Activated naive CD8-positive, alpha-beta T cell treated with anti-CD3 and anti-CD28 coated beads, Interleukin-2, amount 50 U/mL, for 24 hours (primary cell): ENCODE measurements around the gene EIF4G1.
"Not testable (repeated sequence)": the region's sequence is repeated elsewhere in the genome, so short reads cannot be mapped to it uniquely, and the experiment has no call there.

Experiments used
- ATAC-seq: fragments of 150-1000 bp; cut with Tn5 transposase; one replicate; pipeline ENCODE4 v1.10.0; 2021
- DNase-seq: peaks from one replicate; pipeline ENCODE4 v3.0.0; 2021
- H3K27ac Mint-ChIP-seq: one replicate; pipeline ENCODE4 v1.8.0; 2021; ENCODE audit warnings: mild to moderate bottlenecking, mixed read lengths
- H3K27me3 Mint-ChIP-seq: one replicate; pipeline ENCODE4 v1.8.0; 2021; ENCODE audit warnings: mixed read lengths
- H3K36me3 Mint-ChIP-seq: one replicate; pipeline ENCODE4 v1.8.0; 2021; ENCODE audit warnings: low read depth, mixed read lengths
- H3K4me1 Mint-ChIP-seq: one replicate; pipeline ENCODE4 v1.8.0; 2021; ENCODE audit warnings: mixed read lengths
- H3K4me3 Mint-ChIP-seq: one replicate; pipeline ENCODE4 v1.8.0; 2021; ENCODE audit warnings: mild to moderate bottlenecking, moderate library complexity, mixed read lengths
- H3K9me3 Mint-ChIP-seq: one replicate; pipeline ENCODE4 v1.8.0; 2021; ENCODE audit warnings: mixed read lengths

Gene EIF4G1

DNA sequence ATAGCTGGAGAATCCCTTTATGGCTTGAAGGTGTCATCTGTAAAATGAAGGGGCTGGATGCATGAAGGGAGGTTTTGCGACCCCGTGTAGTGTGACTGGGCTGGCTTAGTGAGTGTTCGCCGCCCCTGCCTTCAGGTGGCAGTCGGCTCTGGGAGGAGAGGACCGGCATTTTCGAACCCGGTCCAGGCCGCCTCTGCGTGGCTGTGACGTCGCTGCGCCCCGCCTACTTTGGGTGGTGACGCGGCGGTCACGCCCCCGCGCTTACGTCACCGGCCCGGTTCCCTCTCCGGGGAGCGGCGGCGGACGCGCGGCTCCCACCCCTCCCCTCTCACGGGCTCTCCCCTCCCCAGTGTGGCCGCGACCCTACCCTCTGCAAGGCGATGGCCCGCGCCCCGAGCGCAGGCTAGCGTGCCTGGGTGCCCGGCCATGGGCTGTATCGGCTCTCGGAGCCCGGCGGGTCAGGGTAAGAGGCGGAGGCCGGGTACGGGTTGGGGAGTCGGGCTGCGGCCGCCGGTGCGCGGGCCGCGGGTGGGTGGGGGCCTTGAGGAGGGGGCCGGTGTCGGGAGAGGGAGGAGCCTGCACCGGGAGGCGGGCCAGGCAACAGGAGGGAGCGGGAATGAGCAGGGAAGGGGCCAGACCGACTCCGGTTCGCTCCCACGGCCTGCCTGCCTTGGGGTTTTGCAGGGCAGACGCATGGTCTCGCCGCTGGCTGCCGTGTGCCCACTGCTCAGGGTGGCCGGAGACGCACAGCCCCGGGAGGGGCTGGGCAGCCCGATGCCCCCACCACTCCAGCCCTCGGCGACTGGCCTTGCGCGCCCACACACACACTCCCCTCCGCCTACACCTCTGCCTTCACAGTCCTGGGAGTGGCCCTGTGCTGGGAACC lies 21.5 kb downstream of the EIF4G1 start:
- H3K4me1 Mint-ChIP-seq: peaks cover 63% of the 10 kb centered on the region
- peaks cover 43% of the 10 kb centered on the region for H3K36me3 Mint-ChIP-seq
- peak overlapping the region; percentile 96 for H3K27ac Mint-ChIP-seq
- DNase-seq: peak; percentile 92
- H3K27me3 Mint-ChIP-seq: no peaks in the 10 kb centered on the region
- H3K9me3 Mint-ChIP-seq: no peaks in the 10 kb centered on the region
- peak; percentile 37 for ATAC-seq
- peak overlapping the region; percentile 81 for H3K4me3 Mint-ChIP-seq

DNA sequence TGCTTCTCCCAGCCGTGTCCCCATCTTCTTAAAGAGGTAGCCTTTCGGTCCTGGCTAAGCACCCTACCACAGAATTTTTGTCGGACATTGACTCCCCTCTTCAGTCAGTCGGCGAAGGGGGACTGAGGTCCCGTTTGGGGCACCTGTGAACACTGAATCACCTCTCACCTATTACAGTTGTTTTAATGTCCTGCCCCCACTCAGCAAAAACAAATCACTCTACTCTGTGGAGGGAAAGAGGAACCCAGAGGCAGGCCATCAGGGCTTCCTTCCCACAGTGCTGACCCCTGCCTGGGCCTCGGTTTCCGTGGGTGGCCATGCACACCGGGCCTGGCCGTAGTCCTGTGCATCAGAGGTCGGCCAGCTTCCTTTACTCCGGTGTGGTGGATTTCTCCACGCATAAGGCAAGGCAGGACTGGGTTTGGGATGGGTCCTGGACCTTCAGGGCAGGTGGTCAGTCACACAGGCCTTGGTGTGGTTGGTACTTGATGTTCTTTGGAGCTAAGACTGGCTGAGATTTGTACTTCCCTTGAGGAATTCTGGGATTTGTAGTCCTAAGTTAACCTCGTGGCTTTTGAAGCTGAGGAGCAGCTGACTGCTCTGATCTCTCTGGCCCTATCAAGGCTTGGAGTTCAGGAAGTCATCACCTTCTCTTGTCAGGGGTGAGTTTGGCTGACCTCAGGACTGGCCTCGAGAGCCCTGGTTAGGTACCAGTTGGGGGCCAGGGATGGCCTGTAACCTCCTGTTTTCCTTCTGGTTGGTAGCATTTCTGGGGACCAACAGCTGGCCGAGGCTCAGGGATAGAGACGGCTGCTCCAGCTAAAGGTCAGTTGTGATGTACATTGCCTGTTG lies 22.4 kb downstream of the EIF4G1 start:
- no peak for ATAC-seq
- H3K36me3 Mint-ChIP-seq: peaks cover 36% of the 10 kb centered on the region

DNA sequence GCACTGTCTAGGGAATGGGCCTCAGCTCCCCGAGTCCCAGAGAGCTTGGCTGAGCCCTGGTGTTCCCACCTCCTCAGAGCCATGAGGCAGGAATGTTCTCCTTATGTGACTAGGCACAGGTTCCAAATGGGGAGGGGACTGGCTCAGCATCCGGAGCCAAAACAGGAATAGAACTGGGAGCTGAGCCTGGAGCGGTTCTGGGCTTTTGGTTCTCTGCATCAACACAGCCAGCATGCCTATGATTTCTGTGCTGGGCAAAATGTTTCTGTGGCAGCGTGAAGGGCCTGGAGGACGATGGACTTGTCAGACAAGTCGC lies 23.0 kb downstream of the EIF4G1 start, which contains the start of gene FAM131A:
FAM131A (plus strand) TSS at position 202 of the 316 bp plus-strand sequence; CDS start at position 233, 31 bp downstream.
- no peaks in the 10 kb centered on the region for H3K9me3 Mint-ChIP-seq
- peaks cover 32% of the 10 kb centered on the region for H3K36me3 Mint-ChIP-seq
- H3K4me1 Mint-ChIP-seq: peaks cover 50% of the 10 kb centered on the region
- no peak for DNase-seq
- peak within 1 kb of the TSS; percentile 81 for H3K4me3 Mint-ChIP-seq
- no peaks in the 10 kb centered on the region for H3K27me3 Mint-ChIP-seq
- H3K27ac Mint-ChIP-seq: peak within 1 kb of the TSS; percentile 80
- ATAC-seq: no peak

More for the DNA sequence above, 22.4 kb downstream of the EIF4G1 start:
- Mint-ChIP-seq H3K4me3 (peak overlapping the region; percentile 81), H3K27me3 (no peaks in the 10 kb centered on the region), H3K4me1 (peaks cover 56% of the 10 kb centered on the region), H3K9me3 (no peaks in the 10 kb centered on the region), H3K27ac (peak overlapping the region; percentile 80)
- no peak for DNase-seq

DNA sequence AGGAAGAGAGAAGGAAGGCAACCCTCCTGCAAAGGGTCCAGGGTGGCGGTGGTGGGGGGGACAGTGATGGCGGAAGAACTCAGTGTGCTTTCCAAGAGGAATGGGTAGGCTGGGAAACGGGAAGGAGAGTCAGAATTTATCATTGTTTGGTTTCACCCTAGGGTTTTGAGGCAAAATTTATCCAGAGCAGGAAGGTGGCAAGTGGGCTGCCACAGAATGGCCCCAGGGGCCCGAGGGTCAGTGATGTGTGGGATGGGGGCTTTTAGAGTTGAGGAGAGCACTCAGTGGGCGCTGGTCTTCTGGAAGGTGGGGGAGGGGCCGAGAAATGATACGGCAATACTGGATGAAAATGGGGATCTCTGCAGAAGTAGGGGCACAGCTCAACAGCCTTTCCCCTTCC lies 23.6 kb downstream of the EIF4G1 start:
- H3K27me3 Mint-ChIP-seq: no peaks in the 10 kb centered on the region
- H3K4me1 Mint-ChIP-seq: peaks cover 44% of the 10 kb centered on the region
- ATAC-seq (no peak), DNase-seq (no peak)
- H3K9me3 Mint-ChIP-seq: no peaks in the 10 kb centered on the region
- H3K4me3 Mint-ChIP-seq: no peak overlapping the region
- peaks cover 25% of the 10 kb centered on the region for H3K36me3 Mint-ChIP-seq
- peak overlapping the region; percentile 7 for H3K27ac Mint-ChIP-seq

DNA sequence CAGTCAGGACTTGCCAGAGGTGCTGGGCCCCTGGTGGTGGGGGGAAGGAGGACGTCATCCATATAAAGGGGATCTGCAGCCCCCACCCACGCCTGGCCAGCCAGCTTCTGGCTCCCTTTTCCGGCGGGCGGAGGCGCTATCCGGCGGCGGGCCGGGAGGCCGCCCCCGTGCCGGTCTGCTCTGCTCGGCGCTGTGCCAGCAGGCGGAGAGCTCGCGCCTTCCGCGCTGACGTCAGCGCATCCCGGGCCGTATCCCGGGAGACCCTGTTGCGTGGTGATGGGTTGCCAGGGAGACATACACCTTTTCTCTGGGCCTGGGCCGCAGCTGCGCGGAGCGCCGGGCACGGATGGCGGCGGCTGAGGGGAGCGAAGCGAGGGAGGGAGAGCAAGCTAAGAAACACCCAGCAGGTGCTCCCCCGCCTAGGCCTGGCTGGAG lies 24.1 kb downstream of the EIF4G1 start:
- Mint-ChIP-seq H3K4me3 (no peak overlapping the region), H3K4me1 (peaks cover 38% of the 10 kb centered on the region), H3K36me3 (peaks cover 20% of the 10 kb centered on the region), H3K27me3 (no peaks in the 10 kb centered on the region), H3K27ac (no peak overlapping the region), H3K9me3 (no peaks in the 10 kb centered on the region)
- DNase-seq (no peak), ATAC-seq (no peak)

DNA sequence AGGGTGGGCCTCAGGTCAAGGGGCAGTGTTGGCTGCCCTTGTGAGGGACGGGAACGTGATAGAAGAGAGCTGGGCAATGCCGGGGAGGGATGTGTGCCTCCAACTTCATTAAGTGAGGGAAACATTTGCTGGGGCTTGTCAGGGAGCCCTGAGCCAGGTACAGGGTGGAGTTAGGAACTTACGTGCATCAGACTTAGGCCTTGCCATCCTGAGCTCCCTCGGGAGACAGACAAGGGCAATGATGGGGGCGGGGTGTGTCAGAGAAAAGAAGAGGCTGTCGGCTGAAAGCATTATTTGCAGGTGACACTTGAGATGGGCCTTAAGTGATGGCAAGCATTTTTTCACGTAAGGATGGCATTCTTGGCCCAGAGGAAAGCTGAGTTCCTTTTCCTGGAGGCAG lies 24.6 kb downstream of the EIF4G1 start:
- Mint-ChIP-seq H3K27me3 (no peaks in the 10 kb centered on the region), H3K9me3 (no peaks in the 10 kb centered on the region), H3K27ac (no peak overlapping the region), H3K36me3 (peaks cover 15% of the 10 kb centered on the region), H3K4me1 (peaks cover 33% of the 10 kb centered on the region), H3K4me3 (no peak overlapping the region)
- DNase-seq (no peak), ATAC-seq (no peak)

DNA sequence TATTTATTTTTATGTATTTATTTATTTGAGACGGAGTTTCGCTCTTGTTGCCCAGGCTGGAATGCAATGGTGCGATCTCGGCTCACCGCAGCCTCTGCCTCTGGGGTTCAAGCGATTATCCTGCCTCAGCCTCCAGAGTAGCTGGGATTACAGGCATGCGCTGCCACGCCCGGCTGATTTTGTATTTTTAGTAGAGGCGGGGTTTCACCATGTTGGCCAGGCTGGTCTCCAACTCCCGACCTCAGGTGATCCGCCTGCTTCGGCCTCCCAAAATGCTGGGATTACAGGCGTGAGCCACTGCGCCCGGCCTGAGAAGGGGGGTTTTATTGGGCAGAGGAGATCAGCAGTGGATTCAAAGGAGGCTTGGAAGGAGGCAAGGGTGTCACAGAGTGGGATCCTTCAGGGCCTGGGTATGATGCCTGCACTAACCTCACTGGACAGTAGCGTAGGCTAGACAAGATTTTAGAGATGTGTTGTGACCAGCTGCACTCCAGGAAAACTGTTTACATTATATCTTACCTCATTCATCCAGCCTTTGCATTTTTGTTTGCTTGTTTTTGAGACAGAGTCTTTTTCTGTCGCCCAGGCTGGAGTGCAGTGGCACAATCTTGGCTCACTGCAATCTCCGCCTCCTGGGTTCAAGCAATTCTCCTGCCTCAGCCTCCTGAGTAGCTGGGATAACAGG lies 25.2 kb downstream of the EIF4G1 start:
- not testable (repeated sequence) for H3K27me3 Mint-ChIP-seq, H3K4me3 Mint-ChIP-seq, H3K27ac Mint-ChIP-seq, ATAC-seq, DNase-seq, H3K9me3 Mint-ChIP-seq
- peaks cover 11% of the 10 kb centered on the region for H3K36me3 Mint-ChIP-seq
- peaks cover 28% of the 10 kb centered on the region for H3K4me1 Mint-ChIP-seq

DNA sequence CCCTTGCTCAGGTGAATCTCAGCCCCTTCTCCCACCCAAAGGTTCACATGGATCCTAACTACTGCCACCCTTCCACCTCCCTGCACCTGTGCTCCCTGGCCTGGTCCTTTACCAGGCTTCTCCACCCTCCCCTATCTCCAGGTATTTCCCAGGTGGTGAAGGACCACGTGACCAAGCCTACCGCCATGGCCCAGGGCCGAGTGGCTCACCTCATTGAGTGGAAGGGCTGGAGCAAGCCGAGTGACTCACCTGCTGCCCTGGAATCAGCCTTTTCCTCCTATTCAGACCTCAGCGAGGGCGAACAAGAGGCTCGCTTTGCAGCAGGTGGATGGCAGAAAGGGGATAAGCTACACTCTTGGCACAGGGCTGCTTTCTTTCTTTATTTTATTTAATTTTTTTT lies 27.5 kb downstream of the EIF4G1 start:
- ATAC-seq (no peak), DNase-seq (no peak)
- Mint-ChIP-seq H3K27me3 (no peaks in the 10 kb centered on the region), H3K27ac (no peak overlapping the region), H3K9me3 (no peaks in the 10 kb centered on the region), H3K4me1 (peaks cover 12% of the 10 kb centered on the region), H3K36me3 (peaks cover 5% of the 10 kb centered on the region), H3K4me3 (no peak overlapping the region)

DNA sequence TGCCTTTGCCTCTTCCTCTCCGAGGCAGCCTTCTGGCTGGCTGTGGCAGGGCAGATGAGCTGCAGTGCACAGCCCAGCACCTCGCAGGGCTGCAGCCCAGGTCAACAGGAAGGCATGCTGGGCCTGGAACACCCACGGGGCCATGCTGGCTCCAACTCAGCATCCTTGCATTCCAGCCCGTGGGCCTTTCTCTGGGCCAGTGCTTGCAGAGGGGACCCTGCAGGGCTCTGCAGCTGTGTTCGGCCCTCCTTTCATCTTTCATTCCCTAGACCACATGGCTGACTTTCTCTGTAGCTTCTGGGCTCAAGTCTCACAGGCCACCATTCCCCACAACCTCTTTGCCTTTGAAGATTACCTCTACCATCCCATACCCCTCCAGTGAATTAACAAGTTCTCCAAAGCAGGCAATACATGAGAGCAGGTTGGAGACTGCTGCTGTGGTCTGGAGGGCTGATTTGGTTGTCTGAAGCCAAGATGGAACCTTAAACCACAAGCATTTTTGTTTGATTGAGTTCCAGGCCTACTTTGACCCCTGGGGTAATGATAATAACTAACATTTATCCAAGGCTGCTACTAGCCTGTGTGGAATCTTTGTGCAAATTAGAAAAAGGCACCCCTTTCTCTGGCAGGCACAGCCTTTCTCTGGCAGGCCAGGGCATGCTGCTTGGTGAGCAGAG lies 28.9 kb downstream of the EIF4G1 start:
- H3K27ac Mint-ChIP-seq: no peak overlapping the region
- H3K9me3 Mint-ChIP-seq: no peaks in the 10 kb centered on the region
- no peaks in the 10 kb centered on the region for H3K36me3 Mint-ChIP-seq
- no peaks in the 10 kb centered on the region for H3K4me1 Mint-ChIP-seq
- no peak overlapping the region for H3K4me3 Mint-ChIP-seq
- DNase-seq: no peak
- no peak for ATAC-seq
- H3K27me3 Mint-ChIP-seq: no peaks in the 10 kb centered on the region

DNA sequence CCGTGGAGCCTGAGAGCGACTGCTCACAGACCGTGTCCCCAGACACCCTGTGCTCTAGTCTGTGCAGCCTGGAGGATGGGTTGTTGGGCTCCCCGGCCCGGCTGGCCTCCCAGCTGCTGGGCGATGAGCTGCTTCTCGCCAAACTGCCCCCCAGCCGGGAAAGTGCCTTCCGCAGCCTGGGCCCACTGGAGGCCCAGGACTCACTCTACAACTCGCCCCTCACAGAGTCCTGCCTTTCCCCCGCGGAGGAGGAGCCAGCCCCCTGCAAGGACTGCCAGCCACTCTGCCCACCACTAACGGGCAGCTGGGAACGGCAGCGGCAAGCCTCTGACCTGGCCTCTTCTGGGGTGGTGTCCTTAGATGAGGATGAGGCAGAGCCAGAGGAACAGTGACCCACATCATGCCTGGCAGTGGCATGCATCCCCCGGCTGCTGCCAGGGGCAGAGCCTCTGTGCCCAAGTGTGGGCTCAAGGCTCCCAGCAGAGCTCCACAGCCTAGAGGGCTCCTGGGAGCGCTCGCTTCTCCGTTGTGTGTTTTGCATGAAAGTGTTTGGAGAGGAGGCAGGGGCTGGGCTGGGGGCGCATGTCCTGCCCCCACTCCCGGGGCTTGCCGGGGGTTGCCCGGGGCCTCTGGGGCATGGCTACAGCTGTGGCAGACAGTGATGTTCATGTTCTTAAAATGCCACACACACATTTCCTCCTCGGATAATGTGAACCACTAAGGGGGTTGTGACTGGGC lies 30.3 kb downstream of the EIF4G1 start:
- Mint-ChIP-seq H3K27ac (no peak overlapping the region), H3K9me3 (no peaks in the 10 kb centered on the region), H3K4me1 (no peaks in the 10 kb centered on the region), H3K4me3 (no peak overlapping the region), H3K36me3 (no peaks in the 10 kb centered on the region), H3K27me3 (no peaks in the 10 kb centered on the region)
- ATAC-seq (no peak), DNase-seq (no peak)

DNA sequence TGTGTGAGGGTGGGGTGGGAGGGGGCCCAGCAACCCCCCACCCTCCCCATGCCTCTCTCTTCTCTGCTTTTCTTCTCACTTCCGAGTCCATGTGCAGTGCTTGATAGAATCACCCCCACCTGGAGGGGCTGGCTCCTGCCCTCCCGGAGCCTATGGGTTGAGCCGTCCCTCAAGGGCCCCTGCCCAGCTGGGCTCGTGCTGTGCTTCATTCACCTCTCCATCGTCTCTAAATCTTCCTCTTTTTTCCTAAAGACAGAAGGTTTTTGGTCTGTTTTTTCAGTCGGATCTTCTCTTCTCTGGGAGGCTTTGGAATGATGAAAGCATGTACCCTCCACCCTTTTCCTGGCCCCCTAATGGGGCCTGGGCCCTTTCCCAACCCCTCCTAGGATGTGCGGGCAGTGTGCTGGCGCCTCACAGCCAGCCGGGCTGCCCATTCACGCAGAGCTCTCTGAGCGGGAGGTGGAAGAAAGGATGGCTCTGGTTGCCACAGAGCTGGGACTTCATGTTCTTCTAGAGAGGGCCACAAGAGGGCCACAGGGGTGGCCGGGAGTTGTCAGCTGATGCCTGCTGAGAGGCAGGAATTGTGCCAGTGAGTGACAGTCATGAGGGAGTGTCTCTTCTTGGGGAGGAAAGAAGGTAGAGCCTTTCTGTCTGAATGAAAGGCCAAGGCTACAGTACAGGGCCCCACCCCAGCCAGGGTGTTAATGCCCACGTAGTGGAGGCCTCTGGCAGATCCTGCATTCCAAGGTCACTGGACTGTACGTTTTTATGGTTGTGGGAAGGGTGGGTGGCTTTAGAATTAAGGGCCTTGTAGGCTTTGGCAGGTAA lies 31.1 kb downstream of the EIF4G1 start:
- Mint-ChIP-seq H3K36me3 (no peaks in the 10 kb centered on the region), H3K9me3 (no peaks in the 10 kb centered on the region), H3K27me3 (no peaks in the 10 kb centered on the region), H3K4me1 (no peaks in the 10 kb centered on the region), H3K27ac (no peak overlapping the region), H3K4me3 (no peak overlapping the region)
- DNase-seq: no peak
- ATAC-seq: peak; percentile 68

DNA sequence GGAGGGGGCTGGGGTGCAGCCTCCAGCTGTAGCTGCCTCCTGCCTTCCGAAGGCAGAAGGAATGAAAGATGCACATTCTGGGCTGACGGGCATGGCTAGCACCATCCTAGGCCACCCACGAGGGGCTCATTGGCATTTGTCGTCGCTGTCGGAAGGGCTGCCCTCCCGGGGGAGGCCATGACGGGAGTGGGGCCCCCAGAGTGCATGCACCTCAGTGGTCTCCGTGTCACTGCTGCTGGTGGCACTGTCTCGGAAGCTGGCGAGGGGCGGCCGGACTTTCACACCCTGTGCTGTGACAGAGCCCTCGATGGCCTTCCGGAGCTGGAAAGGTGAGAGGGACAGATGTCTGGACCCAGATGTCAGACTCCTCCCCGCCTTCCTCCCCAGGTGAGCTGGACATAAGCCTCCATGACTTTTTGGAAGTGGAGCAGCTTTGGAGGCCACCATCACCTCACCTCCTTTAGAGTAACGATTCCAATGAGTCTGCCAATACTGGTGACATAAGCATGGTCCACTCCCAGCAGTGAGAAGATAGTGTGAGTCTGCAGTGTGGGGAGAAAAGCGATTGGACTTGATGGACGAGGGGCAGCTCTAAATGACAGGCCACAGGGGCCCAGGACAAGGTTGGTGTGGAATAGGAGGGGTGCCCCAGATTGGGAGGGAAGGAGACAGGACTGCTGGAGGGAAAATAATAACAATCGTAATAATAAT lies 32.2 kb downstream of the EIF4G1 start:
- DNase-seq: no peak
- Mint-ChIP-seq H3K36me3 (no peaks in the 10 kb centered on the region), H3K27ac (no peak overlapping the region), H3K9me3 (no peaks in the 10 kb centered on the region), H3K27me3 (no peaks in the 10 kb centered on the region), H3K4me1 (no peaks in the 10 kb centered on the region), H3K4me3 (no peak overlapping the region)
- ATAC-seq: no peak
